T-helper 22 cell (primary cell): Measurements from ENCODE around the gene OR4S2.

Source experiments
- DNase-seq: peaks from one replicate; pipeline ENCODE4 v3.0.0-alpha.2; 2020; ENCODE audit warnings: low read depth

The OR4S2 gene, protein sequence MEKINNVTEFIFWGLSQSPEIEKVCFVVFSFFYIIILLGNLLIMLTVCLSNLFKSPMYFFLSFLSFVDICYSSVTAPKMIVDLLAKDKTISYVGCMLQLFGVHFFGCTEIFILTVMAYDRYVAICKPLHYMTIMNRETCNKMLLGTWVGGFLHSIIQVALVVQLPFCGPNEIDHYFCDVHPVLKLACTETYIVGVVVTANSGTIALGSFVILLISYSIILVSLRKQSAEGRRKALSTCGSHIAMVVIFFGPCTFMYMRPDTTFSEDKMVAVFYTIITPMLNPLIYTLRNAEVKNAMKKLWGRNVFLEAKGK

DNA sequence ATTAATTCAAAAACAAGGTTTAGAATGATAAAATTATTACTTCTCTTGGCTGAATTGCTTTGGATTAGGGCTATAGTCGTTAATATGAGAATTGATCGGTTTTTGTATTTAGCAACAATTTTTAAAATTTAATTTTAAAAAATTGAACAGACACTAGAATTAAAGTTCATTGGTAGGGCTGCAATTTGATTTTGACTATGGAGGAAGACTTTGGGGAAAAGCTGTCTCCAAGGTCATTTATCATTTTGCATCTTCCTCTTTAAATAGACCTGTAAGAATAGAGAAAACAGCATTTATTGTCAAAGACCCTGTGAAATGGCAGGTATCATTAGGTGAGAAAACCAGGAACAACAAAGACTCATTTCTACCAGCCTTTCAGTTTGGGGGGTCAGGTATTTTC lies at the start of gene OR4S2:
TSS of gene OR4S2 (plus strand) at position 301 of the 400 bp plus-strand sequence. CDS start 2,577 bp downstream, outside the sequence.
- DNase-seq = no peak

DNA sequence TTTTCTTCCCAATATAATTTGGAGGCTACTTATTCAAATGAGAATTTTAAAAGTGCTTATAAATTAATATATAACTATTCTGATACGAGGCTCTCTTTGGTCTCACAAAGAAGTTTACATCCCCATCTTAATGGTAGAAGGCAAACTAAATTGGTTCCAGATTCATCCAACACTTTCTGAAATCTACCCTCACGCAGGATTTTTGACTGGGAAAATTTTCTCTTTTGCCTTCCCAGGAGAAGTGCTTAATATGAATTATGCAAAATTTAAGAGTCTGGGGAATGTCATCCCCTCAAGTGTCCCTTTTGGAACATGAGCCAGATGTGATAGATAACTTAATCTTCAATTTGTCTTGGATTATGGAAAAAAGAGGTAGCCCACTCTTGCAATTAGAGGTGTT lies 40.6 kb upstream of the OR4S2 start, which contains the start of gene OR4C11:
TSS of gene OR4C11 (minus strand) at position 101 of the 400 bp plus-strand sequence. CDS start 3,272 bp downstream, outside the sequence.
- DNase-seq = no peak

DNA sequence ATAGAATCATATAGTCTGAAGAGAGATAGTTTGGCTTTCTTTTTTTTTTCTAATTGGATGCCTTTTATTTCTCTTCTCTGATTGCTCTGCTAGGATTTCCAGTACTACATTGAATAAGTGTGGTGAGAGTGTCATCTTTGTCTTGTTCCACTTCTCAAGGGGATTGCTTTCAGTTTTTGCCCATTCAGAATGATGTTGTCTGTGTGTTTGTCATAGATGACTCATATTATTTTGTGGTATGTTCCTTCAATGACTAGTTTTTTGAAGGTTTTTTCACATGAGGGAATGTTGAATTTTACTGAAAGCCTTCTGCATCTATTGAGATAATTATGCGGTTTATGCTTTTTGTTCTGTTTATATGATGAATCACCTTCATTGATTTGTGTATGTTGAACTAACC lies 23.6 kb upstream of the OR4S2 start:
- DNase-seq = no peak

DNA sequence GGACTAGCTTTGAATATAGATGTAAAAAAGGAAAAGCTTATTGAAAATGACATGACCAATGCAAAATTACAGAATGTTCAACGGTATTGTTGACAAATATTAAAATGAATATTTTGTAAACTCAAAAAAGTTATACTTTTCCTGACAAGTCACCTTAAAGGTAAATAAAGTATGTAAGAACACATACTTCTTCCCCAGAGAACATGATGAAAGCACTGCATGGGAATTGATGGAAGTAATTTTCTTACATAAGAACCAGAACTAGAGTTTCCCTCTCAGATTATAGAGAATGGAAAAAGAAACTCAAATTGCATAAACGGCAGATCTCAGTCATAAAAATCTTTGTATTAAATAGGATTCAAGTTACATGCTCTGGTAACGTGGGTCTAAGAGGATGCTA lies 13.3 kb upstream of the OR4S2 start, which contains the start of gene OR4P4:
TSS of gene OR4P4 (plus strand) at position 301 of the 400 bp plus-strand sequence.
- no peak for DNase-seq

DNA sequence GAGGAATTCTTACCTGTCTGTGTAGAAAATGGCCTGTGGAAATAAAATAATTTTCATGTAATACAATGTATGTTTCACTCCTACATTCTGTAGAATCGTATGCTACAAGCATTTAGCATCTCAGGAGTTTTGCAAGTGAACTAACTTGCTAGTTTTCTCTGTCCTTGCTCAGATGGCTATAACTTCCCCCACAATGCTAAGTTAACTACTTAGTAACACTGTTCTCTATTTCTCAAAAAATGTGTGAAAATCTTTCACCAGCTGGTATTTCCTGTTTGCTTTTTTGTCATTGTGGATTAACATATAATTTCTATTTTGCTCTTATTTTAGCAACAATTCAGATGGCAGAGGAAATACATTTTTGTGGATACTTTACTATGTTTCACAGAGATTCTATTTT lies 4.4 kb downstream of the OR4S2 start:
- no peak for DNase-seq

DNA sequence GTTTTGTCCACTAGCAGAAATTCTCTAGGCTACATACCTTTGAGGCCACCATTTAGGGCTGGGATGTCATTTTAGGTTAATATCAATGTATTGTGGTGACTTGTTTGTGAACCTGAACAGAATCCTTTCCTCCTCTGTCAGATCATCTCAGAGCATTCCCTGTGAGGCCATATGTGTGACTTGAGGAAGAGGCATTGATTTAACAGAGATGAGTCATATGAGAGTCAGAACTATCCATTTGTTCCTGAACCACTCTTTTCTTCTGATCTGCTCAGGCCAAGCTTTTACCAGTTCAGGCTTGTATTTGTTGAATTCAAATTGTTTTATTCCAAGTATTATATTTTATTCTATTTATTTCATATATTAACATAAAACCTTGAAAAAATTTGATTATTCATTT lies 7.0 kb downstream of the OR4S2 start:
- DNase-seq = no peak

DNA sequence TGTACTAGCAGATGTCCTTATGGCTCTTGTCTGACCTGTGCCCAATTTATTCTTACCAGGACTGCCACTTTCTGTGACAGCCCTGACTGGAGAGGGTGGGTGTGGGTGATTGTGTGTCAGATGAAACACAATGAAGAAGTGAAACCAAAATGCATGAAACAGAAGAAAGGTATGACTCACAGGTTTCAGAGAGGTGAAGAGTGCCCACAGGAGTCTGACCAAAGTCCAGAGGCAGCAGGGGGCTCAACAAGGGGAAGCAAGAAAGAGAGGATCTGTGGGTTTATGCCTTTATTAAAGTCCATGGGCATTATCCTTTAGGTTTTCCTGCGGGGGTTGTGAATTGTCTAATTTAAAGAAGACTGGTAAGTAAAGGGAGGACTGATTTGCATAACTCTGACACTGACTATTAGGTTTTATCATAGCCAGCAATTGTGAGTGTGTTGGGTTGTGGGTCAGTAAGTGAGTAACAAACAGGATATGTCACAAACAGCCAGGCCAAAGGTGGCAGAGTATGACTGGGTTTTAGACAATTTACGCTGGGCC lies 10.0 kb downstream of the OR4S2 start:
- DNase-seq = no peak

DNA sequence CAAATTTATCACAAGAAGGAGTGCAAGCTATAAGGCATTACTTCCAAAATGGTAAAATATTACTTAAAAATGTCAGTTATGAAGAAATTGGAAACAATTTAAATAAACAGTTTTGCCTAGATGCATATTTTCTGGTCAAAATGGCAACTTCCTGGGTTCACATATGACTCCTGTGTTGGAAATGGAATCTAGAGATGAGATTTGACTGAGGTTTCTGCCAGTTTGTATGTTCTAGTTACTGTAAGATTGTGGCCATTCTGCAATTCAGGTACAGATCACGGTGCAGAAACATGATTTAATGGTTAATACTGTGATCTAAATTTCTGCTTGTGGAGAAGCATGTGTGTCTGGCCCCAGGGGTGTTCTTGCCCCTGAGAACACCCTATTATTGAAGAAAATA lies 10.5 kb downstream of the OR4S2 start:
- DNase-seq = no peak

DNA sequence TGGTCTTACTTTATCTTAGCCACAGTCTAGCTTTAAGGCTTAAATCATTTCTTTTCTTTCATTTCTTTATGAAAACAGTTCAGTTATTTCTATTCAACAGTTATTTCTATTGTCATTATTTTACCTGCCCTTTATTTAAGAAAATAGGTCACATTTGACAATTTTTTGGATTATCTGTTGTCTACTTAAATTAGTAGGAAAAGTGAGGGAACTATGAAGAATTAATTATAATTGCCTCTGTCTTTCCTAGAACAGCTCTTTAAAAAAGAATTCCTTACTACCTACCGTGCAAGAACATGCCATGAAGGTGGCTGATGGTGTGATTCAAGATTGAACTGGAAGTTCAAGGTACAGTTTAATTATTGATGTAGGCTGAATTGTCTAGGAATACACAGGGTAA lies 13.8 kb downstream of the OR4S2 start, which contains the start of gene OR4C6:
TSS of gene OR4C6 (plus strand) at position 301 of the 400 bp plus-strand sequence. CDS start 2,966 bp downstream, outside the sequence.
- no peak for DNase-seq

DNA sequence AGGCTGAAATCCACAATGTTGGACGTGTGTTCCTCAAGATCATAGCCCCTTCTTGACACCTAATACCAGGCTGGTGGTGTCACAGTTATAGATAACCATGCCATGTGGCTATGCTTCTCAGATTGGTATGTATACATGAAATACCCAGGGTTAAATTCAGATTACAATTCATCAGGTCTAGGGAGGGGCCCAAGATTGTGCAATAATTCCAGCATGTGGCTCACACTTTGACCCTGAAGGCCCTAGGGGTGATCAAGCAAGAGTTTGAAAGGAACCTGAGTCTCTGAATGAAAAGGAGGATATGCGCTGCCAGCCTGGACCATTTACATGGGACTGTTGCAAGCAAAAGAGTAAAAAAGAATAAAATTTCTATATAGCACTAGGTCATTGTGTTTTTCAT lies 21.2 kb downstream of the OR4S2 start:
- no peak for DNase-seq

DNA sequence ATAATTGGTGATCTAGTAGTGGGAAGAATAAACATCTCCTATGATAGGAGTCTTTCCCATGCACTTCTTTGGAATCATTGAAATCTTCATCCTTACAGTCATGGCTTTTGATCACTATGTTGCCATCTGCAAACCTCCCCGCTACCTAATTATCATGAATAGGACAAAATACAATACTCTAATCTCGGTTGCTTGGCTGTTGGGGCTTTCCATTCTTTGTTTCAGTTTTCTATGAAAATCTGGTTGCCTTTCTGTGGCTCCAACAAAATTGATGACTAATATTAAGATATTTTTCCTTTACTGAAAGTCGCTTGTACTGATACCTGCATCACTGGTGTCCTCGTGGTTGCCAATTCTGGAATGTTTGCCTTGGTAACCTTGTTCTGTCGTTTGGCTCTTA lies 25.7 kb downstream of the OR4S2 start:
- DNase-seq = no peak

DNA sequence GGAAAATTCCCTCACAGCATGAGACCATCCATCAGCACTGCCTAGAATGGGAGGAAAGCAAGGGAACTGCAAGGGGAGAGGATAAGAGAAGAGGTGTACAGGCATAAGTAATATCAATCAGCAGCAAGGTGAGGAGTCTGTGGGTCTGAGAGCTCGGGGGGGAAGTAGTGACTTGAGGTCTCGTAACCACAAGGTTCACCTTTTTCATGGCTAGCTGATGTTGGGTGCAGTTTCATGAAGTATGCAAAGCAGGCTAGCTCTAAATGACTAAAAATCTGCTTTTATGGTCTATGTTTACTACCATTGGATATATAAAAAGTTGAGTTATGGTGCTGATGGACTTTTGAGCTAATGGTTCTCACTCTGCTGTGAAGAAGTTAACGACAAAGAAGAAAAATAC lies 49.7 kb downstream of the OR4S2 start:
- no peak for DNase-seq

DNA sequence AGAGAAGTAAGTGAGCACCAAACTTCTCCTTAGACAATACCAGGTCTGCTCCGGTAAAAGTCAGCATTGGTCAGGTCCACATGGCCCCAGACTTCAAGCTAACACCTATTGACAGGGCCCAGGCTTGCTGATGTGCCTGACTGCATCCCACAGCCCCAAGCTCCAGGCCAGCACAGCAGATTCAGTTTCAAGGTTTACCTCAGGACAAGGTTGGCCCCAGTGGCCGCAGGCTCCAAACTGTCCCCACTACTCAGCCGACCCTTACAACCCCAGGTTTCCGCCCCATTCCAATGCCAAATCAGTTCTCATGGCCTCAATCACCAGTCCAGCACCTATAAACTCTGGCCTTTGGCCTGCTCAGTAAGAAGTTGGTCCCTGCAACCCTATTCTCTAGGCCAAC lies 53.3 kb downstream of the OR4S2 start:
- DNase-seq = no peak
